HG03342 (cell line): ENCODE data around the gene MRPS25.

Experiments
- ATAC-seq: cut with Tn5 transposase; IDR thresholded peaks from one replicate; pipeline ENCODE4 v1.9.1; 2021; ENCODE audit warnings: mild to moderate bottlenecking, moderate library complexity; ENCODE audit not compliant: unreplicated experiment

The MRPS25 gene

DNA sequence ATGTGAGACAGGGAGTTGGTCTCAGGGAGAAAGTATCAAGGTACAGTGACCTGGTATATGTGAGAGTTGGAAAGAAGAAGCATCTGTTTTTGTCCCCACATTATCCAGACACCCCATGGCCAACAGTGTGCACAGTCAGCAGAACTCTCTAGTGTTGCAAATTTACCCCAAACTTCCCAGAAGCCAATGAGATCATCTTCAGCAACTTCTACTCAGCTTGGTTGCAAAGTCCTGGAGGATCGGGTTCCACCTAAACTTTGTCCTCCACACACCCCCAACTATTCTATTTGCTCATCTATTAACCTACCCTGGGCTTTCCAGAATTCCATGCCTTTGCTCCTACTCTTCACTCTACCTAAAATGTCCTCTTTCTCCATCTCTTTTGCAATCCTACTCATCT is 18.1 kb upstream of the MRPS25 start:
- ATAC-seq: no peak

DNA sequence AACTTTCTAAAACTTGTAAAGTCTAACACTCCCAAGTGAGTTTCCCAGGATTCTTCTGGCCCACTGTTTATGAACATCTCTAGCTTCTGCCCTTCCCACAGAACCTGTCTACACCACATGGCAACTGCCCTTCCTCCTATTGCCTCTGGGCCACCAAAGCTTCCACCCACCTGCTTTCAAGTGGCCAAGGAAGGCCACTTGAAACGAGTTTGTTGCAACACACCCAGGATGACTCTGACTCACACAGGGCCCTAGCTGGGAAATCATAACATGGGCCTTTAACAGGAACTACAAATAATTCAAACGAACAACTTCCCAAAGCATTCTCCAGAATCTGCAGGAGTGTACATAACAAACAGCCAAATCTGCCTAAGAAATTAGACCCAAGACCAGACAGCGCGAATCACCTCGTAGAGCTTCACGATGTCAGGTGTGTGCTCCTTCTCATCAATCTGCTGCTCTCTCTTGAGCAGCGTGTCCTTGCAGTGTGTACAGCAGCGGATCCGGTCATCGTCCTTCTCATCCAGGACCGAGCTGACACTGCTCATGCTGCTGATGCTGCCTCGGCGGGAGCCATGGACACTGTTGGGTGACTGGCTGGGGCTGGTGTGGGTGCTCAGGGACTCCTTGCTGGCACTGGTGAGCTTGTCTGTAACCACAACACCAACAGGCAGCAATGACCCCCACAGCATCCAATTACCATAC is 17.0 kb upstream of the MRPS25 start:
- no peak for ATAC-seq

DNA sequence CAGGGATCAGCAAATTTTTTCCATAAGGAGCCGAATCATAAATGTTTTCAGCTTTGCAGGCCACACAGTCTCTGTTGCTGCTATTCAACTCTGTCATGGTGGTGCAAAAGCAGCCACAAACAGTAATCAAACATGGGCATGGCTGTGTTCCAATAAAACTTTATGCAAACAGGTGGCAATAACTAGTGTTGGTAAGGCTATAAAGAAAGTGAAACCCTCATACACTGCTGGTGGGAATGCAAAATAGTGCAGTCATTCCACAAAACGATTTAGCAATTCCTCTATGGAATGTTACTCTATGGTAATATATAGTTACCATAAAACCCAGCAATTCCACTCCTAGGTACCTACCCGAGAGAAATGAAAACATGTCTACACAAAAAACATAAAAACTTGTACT is 14.0 kb upstream of the MRPS25 start:
- ATAC-seq: no peak

DNA sequence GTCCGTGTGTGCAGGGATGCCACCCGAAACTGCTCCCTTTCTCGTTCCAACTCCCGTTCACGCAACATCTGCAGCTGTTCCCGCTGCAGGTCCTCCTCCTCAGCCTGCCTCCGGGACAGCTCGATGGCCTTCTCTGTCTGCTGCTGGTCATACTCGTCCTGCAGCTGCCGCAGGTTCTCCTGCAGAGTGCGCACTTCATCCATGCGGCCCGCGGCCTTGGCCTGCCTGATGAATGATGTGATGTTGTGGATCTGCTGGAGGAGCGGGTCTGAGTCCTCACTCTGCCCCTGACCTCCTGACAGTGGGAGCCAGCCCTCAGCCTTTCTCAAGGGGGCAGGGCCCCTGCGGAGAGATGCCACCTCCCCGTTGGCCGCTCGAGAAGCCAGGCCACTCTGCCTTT is 9.4 kb upstream of the MRPS25 start:
- ATAC-seq: no peak

DNA sequence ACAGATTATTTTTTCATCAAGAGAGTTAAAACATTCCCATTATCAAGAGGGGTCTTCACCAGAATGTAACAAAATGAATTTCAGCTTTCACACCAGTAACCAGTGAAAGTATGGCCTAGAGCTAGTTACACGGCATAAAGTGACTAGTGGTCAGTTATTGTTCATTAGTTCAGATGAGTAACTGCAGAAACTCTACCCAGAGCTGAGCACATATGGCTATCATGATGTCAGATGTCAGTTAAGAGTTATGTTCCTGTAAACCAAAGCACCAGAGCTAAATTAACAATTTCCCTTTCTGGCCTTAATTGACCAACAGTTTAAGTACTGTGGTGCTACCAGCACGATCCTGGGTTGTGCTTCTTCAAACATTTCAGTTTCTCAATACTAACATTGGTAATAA is 6.6 kb upstream of the MRPS25 start:
- ATAC-seq: no peak

DNA sequence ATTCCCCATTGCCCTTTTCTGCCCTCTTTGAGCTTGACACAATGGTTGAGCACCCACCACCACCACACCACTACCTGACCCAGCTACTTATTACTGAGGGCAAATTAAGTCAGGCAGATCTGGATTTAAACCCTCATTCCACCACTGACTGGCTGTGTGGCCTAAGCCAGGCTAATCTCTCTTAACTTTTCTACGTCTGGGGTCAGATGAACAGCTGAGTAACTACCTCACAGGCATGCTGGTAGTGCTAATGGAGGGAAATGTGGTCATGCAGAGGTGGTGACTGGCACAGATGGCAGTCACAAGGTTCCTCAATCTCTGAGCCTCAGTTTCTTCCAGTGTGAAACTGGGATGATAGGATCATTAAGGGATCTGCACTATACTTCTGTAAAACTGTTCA is 4.3 kb upstream of the MRPS25 start:
- ATAC-seq: no peak

DNA sequence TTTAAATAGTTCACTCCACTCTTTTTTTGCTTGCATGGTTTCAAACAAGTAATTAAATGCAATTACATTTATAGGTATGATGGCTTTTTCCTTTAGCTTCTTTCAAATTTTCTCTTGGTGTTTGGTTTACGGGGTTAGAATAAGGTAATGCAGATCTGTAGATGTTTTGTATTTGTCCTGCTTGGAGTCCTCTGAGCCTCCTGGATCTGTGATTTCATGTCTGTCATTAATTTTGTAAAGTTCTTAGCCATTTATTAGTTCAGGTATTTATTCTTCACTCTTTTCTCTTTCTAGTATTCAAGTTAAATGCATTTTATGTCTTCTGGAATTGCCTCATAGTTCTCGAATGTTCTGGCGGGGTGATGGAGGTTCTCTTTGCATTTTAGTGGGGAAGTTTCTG is 1.4 kb upstream of the MRPS25 start:
- no peak for ATAC-seq

DNA sequence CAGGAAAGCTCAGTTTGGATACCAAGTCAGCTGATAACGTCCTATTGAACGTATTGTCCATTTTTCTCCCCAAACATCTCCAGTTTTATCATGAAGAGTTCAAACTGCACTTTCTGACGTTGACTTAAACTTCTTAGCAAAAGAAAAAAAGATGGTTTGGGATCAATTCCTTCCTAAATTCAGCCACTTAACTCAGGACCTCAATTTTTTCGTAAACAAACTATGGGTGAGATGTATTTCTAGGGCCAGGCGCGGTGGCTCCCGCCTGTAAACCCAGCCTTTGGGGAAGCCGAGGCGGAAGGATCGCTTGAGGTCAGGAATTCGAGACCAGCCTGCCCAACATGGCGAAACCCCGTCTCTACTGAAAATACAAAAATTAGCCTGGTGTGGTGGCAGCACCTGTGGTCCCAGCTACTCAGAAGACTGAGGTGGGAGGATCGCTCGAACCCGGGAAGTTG is 464 bp upstream of the MRPS25 start:
- ATAC-seq: no peak

DNA sequence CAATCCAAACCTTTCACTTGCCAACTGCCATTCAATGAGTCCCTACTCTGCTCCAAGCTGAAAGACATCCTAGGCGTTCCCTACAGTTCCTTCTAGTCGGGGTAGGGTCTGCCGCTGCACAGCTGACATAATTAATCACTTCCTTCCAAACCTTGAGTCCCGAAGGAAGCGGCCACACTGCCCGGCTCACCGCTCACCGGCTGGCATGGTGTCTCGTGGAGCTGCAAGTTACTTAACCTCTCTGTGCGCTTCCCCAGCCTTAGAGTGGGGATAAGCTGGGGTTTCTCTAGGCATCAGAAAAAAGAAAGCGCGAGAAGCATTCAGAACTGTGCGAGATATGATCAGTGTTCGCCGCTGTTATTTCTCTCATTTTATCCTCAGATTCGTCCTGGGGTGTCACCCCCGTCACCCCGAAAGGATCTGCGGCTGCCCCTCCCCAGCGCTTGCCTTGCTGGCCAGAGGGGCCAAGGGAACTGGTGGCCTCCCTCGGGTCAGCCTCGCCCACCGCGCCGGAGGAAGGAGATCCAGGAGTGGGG is 748 bp downstream of the MRPS25 start:
- peak; percentile 16 for ATAC-seq

DNA sequence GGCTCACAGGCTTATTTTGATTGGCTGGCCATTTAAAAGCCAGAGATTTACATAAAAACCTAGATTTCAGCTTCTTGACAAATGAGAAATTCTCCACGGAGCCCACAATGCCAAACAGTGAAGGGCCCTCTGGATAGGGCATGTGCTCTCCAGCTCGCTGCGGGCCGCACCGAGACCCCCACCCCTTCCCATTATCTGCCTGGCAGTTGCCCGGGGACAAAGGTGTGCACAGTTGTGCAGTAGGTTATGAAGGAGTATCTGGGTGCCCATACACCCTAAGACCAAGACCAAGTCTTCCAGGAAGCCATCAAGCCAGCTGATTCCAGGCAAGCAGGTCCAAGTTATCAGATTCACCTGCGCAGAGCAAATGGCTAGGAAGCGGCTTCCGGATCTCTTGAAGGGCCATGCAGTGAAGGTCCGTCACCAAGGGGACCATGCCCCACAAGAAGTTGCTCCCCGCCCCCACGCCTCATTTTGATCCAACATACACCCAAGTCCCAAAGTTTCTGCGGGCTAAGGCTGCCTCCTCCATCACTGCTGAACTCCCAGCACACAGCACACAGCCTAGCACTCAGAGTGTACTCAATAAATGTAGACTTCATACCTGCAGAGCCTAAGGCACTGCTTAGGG is 1.3 kb downstream of the MRPS25 start:
- no peak for ATAC-seq

DNA sequence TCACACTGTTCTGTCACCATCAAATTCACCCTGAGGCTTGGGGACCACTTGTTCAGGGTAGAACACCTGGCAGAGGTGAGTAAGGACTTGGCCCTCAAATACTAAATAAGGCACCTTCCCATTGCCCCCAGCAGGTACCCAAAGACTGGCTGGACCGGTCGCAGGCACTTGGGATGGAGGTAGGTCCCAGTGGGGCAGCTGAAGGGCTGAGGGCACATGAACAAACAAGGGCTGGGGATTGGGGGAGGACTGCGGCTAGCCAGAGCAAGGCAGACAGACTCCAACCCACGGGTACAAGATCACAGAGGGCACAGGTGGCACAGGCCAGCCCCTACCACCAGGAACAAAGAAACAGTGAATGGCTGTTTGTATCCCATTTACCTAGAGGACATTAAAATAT is 1.9 kb downstream of the MRPS25 start:
- no peak for ATAC-seq

DNA sequence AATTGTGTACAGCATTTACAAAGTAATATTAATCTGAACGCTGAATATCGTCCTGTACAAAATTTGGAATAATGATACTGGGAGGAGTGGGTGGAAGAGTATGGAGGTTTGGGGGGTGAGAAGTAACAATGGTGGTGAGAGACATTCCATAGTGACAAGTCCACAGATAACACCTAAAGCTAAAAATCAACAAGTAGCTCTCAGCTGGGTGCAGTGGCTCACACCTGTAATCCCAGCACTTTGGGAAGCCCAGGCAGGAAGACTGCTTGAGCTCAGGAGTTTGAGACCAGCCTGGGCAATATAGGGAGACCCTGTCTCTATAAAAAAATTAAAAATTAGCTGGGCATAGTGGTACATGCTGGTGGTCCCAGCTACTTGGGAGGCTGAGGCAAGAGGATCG is 5.1 kb downstream of the MRPS25 start:
- ATAC-seq: no peak

DNA sequence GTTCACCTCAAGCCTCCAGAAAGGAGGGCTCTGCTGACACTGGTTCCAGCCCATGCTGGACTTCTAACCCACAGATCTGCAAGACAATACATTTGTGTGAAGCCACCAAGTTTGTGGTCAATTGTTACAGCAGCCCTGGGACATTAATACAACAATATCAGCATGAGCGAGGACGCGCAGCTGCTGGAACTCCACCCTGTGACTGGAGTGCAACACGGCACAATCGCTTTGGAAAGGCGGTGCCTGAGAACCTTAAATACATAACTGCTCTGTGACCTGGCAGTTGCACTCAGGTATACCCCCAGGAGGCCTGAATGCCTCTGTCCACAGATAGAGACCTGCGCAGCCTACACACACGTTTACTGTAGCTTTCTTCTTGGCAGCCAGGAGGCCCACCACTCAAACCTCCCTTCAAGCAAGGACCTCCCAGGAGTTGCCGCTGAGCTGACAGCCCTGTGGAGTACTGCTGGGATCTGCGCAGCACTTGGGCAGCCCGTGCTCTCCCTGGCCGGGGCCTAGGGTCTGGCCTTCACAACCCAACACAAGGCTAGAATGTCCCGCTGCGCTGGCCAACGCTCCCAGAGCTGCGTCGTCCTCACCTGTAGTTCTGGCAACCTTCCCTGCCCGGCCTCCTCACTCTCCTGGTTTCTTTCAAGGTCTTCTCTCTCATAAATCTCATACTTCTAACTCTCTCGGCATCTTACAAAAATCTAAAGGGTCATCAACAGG is 8.3 kb downstream of the MRPS25 start:
- no peak for ATAC-seq

DNA sequence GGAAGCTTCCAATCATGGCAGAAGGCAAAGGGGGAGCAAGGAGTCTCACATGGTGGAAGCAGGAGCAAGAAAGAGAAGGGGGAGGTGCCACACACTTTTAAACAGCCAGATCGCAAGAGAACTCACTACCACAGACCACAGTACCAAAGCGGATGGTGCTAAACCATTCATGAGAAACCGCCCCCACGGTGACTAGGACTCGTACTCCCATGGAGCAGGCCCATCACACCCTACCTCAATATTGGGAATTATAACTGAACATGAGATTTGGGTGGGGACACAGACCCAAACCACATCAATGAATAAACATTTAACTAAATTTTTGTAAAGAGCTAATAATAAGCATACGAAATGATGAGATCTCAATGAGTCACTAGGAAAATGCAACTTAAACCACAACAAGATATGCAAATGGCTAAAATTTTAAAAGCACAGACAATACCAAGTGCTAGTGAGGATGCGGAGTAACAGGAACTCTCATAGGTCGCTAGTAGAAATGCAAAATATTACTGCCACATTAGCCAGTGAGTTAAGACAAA is 10.0 kb downstream of the MRPS25 start:
- peak; percentile 52 for ATAC-seq

DNA sequence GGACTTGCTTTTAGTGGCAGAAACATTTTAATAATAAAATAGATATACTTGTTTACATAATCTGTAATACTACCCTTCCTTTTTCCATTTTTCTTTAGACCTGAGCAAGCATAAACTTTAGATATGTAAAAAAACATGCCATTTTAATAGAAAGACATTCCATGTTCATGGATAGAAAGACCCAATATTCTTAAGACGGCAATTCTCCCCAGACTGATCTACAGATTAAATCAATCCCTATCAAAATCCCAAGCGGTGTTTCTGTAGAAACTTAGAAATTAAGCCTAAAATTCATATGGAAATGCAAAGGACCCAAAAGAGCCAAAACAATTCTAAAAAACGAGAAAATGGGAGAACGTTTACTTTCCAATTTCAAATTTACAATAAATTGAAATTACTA is 11.6 kb downstream of the MRPS25 start:
- ATAC-seq: no peak

DNA sequence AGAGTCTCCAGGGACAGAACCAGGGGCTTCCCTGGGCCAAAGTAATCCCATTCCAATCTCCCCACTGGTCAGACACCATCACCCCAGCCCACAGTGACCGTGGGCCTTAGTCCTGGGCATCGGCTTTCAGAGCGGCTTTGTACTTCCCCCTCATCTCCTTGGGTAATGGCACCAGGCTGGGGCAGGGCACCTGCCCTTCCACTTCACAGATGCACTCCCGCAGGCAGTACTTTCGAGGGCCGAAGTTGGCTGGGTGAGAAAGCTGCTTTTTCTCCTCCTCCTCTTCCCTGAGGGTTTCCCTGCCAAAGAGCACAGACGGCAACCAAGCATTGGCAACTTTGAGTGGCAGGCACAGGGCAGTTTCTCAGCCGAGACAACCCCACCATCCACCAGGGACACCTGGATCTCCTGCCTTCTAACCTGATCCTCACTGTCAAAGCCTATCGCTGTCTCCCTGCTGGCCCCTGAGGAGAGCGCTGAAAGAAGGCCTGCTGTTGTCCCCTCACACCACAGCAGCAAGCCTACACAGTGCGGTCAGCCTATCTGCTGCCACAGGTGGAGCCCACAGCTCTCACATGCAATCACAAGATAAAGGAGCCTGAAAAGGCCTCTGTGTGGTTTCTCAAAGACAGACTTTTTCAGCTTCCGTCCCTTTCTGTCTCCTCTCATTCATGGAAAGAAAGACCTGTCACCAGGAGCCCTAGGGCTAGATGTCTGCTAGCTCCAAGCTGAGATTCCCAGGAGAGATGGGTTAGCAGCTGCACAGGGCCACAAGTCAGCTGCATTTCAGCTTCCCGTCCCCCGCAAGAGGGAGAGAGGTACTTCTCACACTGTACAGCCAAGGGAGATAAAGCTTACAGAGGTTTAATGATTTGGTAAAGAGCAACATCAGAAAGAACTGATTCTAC is 12.5 kb downstream of the MRPS25 start:
- no peak for ATAC-seq

DNA sequence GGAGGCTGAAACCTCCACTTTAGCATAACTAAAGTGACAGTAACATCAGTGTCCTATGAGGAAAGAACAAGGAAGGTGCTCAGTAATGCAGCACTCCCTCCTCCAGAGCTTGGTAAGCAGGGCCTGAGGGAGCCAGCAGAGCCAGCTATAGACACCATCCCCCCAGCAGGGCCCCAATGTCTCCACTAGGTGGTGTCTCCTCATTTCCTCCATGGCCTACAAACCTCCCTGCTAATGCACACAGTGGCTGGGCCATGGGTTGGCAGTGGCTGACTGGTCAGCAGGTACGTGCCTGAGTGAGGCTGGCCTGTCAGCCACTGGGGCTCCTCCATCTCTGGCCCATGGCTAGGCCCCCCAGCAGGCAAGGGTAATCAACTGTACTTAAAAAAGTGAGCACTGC is 13.6 kb downstream of the MRPS25 start:
- peak; percentile 54 for ATAC-seq

DNA sequence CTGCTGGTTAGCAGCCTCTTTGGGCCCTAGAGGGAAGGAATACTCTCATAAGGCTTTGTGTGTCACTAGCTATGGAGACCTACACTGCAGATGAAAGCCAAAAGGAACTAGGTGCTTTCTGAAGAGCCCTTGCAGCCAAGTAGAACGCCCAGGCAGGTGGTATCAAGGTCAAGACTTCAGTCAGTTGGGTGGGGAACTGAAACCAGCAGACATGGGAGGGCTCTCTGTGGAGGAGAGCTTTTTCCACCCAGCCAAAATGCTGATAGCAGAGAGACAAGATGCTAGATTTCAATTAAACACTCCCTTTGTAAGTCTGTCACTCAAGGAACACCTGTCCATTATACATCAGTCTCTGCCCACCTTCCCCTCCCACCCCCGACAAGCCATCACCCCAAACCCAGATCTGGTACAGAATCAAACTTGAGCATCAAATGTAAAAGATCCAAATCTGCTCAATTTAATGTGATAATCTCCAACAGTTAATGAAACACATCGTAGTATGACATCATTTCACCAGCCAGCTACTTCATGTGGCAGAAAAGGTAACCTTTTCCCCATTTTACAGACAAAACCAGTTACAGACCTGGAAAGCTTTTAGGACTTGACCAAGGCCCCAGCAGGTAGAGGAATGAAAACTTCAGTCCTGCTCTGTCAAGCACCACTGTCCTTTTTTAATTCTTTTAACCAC is 14.6 kb downstream of the MRPS25 start:
- ATAC-seq: peak; percentile 72

DNA sequence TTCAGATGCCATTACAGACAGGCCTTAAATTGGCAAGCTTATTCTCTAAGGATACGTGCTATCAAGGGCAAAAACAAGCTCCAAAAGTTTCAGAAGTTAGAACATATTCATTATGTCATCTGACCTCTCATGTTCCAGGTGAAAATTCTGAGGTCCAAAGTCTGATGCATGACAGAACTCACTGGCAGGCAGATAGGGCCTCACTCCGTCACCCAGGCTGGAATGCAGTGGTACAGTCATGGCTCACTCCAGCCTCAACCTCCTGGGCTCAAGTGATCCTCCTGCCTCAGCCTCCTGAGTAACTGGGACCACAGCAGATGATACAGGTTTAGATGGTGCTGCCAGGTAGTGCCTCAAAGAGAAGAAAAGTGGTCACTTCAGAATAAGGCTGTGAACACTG is 15.5 kb downstream of the MRPS25 start:
- no peak for ATAC-seq

DNA sequence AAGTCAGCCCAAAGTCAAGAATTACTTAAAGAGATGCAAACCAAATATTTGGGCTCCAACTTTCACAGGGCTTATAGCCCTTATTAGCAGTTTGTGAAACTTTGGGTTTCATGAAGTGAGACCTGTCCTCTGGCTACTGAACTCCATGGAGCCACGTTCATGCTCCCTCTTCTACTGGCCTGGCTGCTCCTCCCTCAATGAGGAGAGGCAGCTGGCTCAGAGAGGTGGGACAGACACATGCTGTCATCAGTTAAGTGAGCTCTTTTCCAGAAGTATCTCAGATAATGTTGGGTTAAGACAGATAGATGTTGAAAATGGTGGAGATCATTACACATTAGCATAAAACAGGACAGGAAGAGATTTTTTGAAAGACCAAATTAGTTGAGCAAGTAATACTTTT is 19.4 kb downstream of the MRPS25 start:
- no peak for ATAC-seq
